ENCODE measurements around the gene NCK2.

NCK2 gene

DNA sequence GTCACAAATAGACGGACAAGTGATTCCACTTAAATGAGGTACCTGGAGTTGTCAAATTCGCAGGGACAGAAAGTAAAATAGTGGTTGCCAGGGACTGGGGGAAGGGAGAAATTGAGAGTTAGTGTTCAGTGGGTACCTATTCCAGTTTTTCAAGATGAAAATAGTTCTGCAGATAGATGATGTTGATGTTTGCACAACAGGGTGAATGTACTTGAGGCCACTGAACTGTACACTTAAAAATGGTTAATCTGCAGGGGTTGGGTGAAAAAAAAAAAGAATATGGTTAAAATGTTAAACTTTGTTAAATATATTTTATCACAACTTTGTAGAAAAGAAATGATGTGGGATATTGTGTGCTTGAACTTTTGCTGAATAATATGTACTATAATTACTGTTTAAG lies 102.3 kb downstream of the NCK2 start:
- DNase-seq (ENCODE audit: low read depth) = no peak

DNA sequence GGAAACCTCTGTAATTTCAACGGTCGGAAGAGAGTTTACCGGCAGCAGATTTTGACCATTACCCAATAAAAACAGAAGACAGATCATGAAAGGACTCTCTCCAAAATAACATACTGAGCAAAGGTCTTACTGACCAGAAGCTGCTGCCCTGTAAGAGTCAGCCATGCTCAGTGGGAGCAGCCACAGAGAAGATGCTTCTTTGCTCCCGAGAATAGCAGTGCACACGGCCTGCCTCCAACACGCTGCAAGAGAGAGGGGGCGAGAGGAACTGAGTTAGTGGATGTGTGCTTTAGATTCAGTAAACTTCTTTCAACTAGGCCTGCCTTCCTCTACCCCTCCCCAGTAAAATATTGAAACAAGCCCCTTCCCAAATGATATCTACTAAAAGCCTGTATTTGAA lies 103.7 kb downstream of the NCK2 start:
- DNase-seq (ENCODE audit: low read depth) = no peak

DNA sequence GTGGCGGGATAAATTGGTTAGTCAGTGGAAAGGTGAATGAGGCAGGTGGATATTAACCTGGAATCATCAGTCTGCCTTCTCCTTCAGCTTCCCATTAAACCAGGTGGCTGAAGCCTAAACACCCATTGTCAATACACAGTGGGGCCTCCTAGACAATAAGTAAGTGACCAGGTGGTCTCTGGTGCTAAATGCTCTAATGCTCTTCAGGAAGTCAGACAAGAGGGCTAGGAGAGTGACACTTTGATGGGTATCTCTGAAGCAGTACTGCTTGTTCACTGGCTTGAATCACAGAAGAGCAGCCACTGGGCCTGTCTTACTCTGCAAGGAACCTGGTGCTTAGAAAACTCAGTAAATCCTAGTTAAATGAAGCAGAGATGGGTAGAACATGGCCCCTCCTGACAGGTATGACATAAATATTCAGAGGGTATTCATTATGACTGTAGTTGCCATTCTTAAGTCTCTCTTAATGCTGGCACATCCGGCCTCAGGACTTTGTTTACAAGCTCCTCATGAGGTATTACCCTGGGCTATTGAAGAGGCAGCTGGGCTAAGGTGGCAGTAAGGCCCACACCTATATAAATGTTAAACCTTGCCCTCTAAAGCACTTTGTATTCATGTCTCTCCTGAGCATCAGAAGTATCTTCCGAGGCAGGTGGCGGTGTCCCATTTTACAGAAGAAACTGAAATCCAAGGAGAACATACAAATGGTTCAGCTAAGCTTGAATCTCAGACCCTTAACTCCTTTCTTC lies 104.9 kb downstream of the NCK2 start:
- DNase-seq (ENCODE audit: low read depth) = no peak

- DNase-seq (ENCODE audit: low read depth) = no peak
Measured at GRCh38 chr2:105852066-105852465, 107.4 kb downstream of the NCK2 start.

DNA sequence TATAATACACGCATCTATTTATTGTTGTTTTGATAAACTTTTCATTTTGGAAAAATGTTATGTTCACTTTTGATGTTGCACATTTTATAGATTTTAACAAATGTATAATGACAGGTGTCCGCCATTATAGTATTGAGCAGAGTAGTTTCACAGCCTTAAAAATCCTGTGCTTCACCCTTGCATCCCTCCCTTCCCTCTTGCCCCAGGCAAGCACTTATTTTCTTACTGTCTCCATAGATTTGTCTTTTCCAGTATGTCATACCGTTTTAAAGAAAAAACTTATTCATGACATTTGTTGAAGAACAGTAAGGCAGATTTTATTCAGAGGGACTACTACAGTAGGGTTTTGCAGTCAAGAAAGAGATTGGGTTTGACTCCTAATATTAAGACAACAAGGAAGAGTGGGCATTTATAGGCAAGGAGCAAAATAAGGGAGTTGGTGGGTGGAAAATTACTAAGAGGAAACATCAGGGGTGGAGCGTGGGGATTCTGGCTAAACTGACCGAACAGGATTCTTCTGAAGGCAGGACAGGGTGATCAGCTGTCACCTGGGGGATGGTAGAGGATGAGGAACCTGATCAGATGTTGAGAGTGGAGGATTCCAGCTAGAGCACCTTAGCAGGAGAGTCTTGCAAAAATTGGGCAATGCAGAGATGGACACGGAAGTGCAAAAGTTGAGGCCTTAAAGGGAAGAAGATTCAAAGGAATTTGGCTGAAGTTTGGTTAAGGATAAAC lies 108.8 kb downstream of the NCK2 start:
- DNase-seq (ENCODE audit: low read depth) = no peak

- no peak for DNase-seq (ENCODE audit: low read depth)
Measured at GRCh38 chr2:105854972-105855371, 110.3 kb downstream of the NCK2 start.

GRCh38 chr2:105856581-105856980 lies 111.9 kb downstream of the NCK2 start:
- no peak for DNase-seq (ENCODE audit: low read depth)

DNA sequence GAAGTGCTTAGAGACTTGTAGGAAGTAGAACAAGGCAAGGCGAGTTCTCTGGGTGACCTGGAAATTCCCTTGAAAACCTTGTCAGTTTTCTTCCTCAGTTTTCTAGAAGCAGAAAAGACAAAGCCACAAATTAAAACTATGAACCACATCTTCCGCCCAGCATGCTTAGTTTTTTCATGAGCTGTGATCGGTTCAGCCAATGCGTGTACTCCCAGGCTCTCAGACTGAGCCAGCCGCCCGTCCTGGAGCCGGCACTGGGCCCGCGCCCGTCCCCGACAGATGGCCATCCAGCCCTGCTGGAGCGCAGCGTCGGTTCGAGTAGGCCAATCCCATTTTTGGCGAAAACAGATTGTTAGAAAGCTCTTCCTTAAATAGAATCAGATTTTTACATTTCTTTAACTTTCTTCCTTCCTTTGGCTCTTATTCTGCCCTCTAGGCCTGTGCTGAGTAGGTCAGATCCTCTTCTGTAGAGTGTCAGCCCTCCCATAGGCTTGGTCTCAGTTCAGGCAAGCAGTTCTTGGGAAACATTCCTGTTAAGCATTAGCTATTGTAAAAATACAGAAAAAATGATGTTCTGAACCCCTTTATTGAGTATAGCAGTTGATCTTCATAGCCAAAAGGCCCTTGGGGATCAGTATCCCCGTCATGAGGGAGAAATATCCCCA lies 112.5 kb downstream of the NCK2 start:
- DNase-seq (ENCODE audit: low read depth) = no peak

GRCh38 chr2:105858868-105859693 lies 114.4 kb downstream of the NCK2 start:
- no peak for DNase-seq (ENCODE audit: low read depth)

GRCh38 chr2:105859694-105859951 lies 114.9 kb downstream of the NCK2 start:
- DNase-seq (ENCODE audit: low read depth) = no peak

GRCh38 chr2:105860567-105860966 lies 115.9 kb downstream of the NCK2 start:
- no peak for DNase-seq (ENCODE audit: low read depth)

GRCh38 chr2:105861200-105861599 lies 116.5 kb downstream of the NCK2 start:
- DNase-seq (ENCODE audit: low read depth) = no peak

DNA sequence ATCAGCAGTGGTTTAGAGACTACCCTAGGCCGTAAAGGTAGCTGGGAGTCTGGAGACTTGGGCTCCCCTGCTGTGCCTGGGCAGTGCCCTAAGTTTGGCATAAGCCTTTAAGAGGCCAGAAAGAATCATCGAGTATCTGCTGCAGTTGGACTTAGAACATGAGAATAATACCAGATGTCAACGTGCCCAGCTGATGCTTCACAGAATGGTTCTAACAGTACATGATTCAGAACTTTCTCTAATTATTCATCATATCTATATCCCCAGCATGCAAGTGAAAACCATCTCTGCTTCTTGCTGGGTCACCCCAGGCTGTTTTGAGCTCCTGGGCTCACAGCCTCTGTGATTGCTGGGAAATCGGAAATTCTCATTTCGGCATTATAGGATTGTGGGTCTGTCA lies 118.1 kb downstream of the NCK2 start:
- no peak for DNase-seq (ENCODE audit: low read depth)

DNA sequence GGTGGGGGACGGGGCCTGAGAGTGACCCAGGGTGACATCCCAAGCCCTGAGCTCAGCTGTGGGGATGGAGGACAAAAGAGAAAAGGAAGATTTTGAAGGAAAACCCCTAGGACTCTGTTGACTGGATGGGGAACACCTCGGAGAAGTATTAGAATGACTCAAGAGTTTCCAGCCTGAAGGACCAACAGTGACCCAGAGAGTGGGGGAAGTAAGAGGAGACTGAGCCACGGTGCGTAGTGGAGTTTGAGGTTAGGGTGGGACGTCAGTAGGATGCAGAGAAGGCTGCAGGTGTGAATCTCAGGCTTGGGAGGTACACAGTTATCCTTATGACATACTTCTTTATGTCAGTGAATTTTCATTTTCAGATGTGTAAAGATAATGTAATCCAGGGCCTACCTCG lies 119.5 kb downstream of the NCK2 start:
- no peak for DNase-seq (ENCODE audit: low read depth)

DNA sequence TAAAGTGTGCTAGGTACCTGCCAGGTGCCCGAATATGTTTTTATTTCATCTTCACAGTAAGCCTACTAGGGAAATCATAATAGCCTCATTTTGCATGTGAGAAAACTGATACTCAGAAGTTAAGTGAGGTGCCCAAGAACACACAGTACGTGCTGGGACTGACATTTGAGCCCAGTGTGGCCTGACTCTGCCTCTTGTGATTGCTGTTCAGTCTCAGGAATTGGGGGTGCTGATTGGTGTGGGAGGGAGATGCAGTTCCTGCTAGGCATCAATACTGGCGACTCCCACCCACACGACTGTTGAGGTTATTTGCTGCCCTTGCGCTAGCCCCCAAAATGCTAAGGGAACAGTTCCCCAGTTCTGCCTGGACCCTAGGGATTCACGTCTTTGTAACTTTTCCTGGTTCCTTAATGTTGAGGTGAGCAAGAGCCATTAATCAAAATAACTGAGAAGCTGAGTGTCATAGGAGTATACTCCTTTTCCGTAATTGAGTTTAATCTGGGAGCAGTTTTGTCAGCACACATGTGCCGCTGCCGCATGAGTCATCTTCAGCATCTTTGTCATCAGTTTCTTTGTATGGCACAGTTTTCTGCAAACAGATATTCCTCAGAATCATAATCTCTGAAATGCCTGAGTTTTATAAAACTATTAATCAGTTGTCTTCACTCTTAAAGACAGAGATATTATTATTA lies 120.7 kb downstream of the NCK2 start:
- DNase-seq (ENCODE audit: low read depth) = no peak

DNA sequence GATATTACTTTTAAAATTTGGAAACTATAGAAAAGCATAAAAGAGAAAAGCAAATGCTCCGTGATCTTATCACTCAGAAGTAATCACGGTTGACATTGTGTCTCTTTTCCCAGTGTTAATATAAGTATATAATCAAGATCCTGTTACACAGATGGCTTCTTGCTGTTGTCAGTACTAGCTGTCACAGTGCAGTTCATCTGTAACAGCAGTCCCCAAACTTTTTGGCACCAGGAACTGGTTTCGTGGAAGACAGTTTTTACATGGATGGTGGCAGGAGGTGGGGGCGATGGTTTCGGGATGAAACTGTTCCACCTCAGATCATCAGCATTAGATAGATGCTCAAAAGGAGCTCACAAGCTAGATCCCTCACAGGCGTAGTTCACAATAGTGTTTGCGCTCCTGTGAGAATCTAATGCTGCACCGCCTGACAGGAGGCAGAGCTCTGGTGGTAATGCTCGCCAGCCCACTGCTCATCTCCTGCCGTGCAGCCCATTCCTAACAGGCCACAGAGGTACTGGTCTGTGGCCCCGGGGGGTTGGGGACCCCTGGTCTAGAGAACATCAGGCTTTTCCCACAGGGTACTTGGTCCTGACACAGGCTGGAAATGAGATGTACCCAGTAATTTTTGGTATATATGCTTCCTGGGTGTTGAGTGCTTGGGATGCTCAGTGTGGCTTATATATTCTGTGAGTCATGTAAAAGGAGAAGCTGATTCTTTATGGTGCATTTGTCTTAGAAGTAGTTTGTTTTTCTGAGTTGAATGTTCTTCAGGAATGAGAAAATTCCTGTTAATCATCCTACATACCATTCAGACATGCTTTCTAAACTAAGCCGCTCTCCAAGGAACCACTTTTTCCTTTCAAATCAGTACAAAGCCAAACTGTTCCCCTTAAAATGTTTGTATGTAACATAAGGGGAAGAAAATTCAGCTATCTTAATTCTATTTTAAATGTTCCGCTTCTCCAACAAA lies 121.8 kb downstream of the NCK2 start:
- no peak for DNase-seq (ENCODE audit: low read depth)

- DNase-seq (ENCODE audit: low read depth) = no peak
Measured at GRCh38 chr2:105867587-105867986, 122.9 kb downstream of the NCK2 start.

DNA sequence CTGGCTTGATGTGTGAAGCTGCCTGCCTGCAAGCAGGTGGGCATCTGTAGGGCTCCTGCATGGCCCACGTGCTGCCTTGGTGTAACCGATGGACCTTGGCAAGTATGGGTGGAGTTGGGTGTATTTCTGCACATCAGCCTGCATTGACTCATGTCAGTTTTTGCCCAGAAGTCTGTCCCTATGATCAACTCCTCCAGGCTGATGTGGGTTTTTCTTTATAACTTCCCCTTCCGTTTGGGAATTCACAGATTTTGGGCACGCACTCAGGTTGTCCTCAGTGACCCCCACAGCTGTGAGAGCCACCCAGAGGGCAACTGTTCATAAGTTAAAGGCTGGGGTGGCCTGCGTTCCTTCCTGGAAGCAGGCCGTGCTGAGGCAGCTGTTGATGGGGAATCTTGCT lies 123.3 kb downstream of the NCK2 start:
- DNase-seq (ENCODE audit: low read depth) = no peak

DNA sequence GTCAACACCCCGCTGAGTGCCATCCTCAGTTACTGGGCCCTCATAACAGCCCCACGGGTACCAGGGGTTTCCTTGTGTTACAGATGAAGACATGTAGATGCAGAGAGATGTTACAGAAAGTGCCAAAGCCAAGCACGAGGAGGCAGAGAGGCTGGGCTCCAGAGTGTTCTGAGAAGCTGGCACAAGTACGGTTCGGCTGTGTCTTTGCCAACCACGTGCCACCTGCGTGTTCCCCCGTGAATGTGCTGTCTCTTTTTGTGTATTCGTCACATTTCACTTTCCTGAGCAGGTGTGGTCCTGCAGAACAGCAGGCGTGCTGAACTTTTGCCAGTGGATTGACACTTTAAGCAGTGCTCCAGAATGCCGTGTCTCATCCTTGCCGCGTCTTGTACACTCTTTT lies 124.6 kb downstream of the NCK2 start:
- DNase-seq (ENCODE audit: low read depth) = no peak

- DNase-seq (ENCODE audit: low read depth) = no peak
Measured at GRCh38 chr2:105870062-105870461, 125.3 kb downstream of the NCK2 start.

- DNase-seq (ENCODE audit: low read depth) = no peak
Measured at GRCh38 chr2:105870858-105871257, 126.1 kb downstream of the NCK2 start.

Data from T follicular helper cell (primary cell).